NCI-H2029 (cell line): Measurements from ENCODE around the gene ASB2.

ENCODE experiments used
- DNase-seq: peaks from one replicate; lab custom pipeline; 2025; lab: John Stamatoyannopoulos, UW

ASB2 gene

DNA sequence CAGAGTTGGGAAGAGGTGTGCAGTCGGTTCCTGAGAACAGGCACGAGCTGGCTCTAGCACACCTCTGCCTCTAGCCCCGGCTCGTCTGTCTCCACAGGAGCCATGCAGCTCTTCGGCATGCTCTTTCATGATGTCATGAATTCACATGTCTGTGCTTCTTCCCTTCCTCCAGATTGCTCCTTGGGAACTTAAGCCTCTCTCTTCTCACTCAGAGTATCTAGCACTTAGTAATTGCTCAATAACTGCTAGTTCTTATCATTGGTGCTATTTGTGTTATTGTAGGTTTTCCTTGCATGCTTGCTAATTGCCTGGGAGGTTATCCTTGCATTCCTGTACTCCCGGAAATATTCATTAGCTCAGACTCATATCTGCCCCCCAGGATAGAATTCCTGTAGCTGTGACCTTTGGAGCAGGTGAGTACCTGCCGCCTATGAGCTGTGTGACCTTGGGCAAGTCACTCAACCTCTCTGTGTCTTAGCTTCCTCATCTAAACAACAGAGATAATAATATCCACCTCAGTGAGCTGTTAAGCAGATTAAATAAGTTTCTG, 29.8 kb downstream of the ASB2 start:
- DNase-seq = no peak

DNA sequence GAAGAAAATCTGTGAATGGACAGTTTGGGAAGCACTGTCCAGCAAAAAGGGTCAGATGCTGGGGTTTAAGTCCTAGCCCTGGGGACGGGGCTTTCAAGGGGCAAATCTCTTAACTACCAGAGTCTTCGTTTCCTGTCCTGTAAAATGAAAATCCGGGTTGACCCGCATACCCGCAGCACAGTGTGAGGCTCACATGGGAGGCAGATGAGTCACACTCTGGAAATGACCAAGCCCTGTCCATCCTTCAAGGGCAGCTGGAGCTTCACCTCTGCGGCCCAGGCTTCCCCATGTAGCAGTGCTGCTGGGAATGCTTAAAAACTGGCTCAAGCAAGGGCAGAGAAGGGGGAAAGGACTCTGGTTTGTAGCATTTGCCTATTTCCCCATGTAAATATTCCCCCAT, 30.3 kb downstream of the ASB2 start:
- DNase-seq = no peak

DNA sequence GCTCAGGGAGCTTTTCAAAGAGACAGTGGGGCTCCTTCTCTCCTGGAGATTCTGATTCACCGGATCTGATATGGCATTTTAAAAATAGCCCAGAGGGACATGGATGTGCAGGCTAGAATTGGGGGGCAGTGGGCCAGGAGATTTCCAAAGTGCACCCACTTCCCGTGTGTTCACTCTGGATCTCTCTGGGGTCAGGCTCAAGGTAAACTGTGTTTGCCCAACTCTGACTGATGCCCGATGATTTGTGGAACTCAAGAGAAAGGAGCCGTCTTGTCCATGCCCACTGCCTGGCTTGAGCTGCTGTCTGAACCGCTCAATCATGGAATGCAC, 31.3 kb downstream of the ASB2 start:
- no peak for DNase-seq

DNA sequence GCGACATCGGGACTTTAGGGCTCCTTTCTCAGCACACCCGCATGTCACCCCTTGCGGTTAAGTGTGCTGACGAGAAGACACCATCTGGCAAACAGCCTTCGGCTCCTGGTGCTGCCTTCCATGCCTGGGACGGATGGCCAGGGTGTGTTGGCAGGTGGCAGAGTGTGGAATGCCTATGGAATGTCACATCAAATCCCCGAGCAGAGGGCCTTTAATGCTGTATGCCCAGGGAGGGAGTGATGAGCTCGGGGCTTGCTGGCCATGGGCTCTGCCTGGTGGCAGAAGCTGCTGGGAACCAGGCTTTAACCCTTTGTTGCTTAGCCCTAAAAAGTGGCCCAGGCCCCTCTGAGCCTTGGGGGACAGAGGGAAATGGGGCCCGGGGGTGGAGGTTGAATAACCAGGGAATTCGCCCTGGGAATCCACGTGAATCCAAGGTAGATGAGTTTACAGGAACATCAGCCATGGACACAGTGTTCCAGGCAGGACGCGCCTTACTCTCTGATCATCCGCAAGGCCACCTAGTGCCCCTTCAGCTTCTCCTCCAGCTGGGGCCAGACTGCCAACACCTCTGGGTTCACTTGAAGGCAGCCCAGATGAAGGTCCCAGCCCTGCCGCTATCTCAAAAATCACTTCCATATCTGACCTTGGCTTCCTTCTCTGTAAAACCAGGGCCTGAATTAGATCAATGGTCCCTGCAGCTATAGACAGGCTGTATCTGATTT, 31.9 kb downstream of the ASB2 start:
- no peak for DNase-seq

DNA sequence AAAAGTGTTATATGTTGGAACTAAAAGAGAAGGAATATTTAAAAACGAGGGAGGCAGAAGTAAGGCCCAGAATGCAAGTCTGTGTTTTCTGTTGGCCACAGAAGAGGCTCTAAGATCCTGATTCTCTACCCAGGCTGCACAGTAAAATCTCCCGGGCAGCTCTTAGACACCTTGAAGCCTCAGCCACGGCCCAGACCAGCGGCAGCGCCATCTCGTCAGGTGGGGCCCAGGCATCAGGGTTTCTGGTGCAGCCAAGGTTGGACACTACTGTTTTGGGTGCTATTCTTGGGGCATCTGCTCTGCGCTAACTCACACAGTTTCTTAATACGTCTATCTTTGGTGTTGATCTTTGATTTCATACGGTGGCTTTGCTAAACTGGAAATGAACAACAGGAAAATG, 32.4 kb downstream of the ASB2 start:
- DNase-seq = no peak

DNA sequence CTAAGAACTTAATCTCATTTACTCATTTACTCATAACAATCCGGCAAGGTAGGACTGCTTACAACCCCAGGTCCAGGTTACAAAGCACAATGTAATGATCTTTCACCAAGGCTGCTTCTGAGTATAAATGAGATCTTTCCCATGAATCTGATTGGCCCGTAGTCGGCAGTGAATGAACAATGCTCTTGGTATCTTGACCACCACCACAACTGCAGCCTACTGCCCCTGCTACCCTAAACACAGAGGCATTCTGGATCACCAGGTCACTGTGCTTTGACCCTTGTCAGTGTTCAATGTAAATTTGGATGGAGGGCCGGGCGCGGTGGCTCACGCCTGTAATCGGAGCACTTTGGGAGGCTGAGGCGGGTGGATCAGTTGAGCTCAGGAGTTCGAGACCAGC, 33.3 kb downstream of the ASB2 start:
- no peak for DNase-seq

DNA sequence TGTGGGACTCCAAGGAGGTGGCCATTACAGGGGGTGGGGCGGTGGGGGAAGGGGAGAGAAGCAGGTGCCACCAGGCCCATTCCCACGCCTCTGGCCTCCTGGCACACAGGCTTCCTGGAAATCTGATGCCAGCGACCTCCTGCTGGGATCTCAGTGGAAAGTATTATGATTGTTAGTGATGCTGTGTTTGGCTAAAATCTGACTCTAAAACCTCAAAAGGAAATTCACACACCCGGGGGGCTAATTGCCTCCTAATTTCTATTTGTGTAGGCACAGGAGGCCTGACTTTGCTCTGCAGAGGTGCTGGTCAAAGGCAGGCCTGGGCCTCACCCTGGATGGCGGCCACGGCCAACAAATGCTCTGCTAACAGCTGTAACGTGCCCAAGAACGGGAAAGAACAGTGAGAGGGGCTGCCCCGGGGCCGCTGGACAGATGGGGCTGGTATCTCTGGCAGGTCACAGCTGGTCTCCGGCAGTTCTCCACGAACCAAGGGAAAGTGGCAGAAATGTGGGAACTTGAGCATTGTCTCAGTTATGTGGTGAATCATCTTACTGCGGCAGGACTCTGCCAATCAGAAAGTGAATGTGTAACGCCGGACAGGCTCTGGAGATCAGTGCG, 35.0 kb downstream of the ASB2 start:
- DNase-seq = peak; percentile 59

DNA sequence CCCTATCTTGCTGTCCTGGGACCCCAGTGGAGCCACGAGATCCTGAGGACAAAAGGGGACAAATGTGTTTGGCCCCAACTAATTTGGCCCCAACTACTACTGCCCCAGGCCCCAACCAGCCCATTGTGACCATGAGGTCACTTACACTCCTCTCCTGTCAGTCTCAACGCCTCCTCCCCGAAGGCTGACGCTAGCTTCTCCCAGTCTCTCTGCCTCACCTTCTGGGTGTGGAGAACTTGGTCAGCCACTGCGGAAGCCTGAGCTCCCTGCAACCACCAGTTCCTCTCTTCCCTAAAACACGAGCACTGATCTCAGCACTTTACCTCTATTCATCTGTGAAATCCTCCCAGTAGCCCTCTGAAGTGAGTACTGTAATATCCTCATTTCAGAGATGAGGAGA, 35.9 kb downstream of the ASB2 start:
- no peak for DNase-seq

DNA sequence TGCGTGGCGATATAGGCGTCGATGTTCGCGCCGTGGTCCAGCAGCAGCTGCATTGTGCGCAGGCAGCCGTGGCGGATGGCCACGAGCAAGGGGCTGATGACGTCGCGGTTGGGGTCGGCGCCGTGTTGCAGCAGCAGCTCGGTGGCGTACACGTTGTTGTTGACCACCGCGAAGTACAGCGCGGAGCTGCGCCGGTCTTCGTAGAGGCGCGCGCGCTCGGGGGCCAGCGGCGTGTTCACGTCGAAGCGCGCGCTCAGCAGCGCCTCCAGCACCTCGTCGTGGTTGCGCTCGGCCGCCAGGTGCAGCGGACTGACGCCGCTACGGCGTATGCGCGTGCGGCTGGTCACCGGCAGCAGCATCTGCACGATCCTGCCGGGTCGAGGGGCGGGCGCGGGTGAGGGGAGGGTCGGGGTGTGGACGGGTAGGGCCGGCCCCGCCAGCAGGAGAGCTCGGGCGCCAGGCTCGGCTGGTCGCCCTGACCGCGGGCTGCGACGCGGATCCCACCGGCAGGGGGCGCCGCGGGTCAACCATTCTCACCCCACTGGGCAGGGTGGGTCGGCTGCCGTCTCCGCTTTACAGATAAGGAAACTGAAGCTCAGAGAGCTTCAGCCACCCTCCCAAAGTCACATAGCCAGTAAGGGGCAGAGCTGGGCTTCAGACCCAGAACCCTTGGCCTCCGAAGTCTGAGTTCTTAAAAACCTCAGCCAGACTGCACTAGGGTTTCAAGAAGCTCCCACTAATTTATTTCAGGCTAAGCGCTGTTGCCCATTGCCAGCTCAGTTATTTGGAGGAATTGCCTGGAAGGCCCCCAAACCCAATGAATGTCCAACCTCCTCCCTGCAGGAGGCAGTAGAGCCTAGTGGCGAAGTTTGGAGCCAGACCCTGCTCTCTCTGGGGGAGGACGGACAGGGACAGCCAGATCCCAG, 36.8 kb downstream of the ASB2 start:
- DNase-seq = peak; percentile 19

DNA sequence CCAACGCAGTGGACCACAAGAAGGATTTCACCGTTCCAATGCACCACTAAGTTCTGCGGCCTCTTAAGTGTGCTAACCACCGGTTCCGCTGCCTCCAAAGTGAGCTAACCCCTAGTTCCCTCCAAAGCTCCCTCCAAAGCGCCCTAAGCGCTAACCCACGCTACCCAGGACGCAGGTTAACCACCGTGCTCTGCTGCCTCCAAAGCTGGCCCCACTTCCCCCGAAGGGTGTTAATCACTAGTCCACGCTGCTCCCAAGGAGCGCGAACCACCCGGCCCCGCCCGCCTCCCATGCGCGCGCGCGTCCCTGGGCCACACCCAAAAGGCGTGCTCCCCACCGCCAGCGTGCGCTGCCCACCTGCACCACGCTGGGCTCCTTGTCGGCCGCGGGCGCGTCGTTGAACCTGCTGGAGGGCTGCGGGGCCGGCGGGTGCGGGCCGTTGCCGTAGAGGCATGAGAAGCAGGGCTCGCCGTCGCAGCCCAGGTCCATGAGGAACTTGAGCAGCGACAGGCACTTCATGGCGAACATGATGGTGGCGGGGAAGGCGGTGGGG, 37.5 kb downstream of the ASB2 start:
- no peak for DNase-seq

DNA sequence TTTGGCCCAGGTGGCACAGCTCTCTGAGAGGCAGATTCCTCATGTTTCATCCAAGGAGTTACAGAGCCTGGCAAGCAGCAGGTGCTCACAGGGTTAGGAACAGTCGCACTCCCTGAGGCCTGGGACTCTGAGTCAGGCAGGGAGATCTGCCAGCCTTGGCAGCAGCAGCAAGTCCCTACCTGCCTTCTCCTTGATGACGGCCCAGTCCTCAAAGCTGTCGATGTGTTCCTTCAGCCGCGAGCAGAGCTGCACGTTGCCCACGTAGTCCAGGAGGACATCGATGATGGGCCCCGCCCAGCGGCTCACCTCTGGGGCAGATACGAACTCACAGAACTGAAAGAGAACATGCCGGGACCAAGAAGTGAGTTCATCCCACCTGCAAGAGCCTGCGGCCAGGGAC, 38.9 kb downstream of the ASB2 start:
- no peak for DNase-seq

DNA sequence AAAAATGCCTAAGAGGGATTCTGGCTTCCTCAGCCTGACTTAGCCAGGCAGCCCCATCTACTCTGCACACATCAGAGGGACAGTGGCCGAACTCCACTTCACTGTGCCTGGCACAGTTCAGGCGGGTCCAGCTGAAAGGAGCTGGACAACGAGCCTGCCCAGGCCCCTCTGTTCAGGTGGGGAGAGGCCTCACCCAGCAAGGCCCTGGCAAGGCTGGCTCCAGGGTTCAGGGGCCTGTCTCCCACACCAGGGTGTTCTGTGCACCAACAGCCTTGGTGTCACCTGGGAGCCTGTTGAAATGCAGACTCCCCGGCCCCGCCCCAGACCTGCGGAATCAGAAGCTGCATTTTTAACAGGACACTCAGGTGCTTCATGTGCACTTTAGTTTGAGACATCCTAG, 39.4 kb downstream of the ASB2 start:
- no peak for DNase-seq

DNA sequence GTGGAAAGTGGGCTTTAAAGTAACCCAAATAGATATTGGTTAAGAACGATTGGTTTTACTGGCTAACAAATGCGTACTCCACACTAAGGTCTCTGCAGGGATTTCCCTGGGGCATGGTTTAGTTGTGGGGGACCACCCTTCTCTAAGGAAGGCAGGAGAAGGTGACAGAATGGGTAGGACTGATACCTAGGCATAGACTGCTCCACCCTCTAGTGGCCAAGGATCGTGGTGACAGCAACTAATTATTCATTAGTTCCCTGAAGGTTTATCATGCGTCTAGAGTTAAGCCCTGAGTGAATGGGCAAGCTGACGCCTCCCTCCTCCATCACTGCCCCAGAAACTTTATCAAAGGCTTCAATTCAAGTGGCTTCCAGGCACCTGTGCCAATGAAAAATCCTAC, 40.1 kb downstream of the ASB2 start:
- DNase-seq = no peak

DNA sequence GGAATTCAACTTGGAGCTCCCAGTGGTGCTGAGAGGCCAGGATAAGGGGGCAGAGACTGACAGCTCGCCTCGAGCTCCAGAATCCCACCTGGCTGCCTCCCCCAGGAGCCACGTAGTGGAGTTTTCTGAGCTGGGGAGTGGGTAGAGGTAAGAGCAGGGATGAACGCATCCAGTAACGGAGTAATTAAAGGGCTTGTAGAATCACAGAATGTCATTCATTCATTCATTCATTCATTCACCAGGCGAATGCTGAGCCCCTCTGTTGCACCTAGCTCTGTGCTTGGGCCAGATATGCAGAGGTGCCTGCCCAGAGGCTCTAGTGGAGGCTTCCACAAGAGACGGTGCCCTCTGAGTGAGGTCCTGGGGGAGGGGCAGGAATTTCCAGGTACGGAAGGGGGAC, 41.2 kb downstream of the ASB2 start:
- no peak for DNase-seq

DNA sequence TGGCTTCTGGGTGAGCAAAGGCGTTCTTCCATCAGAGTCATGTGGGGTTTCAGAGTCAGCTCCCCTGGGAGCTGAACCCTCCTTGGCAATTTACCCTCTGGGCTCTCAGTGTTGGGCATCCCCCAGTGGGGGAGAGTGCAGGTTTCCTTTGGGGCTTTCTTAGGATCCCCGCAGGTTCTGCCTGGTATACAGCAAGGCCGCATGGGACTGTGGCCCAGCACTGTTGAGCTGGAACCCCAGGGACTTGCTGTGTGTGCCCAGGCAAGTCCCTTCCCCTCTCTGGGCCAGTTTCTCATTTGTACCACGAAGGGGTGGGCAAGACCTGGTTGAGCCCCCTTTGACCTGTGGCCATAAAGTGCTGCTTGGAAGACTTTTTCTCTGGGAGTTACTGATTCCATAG, 43.7 kb downstream of the ASB2 start:
- DNase-seq = no peak

DNA sequence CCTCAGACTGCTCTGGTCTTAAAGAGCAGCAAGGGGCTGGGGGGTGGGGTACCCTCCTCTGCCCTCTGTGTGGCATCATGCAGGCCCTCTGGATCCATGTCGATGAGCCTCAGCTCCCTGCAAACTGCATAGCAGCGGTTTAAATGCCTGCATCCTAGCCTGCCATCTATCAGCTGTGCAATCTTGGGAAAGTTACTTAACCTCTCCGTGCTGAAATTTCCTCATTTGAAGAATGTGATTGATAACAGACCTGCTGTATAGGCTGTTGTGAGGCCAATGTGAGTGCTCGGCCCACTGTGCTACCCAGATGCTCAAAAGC, 45.4 kb downstream of the ASB2 start:
- DNase-seq = no peak

DNA sequence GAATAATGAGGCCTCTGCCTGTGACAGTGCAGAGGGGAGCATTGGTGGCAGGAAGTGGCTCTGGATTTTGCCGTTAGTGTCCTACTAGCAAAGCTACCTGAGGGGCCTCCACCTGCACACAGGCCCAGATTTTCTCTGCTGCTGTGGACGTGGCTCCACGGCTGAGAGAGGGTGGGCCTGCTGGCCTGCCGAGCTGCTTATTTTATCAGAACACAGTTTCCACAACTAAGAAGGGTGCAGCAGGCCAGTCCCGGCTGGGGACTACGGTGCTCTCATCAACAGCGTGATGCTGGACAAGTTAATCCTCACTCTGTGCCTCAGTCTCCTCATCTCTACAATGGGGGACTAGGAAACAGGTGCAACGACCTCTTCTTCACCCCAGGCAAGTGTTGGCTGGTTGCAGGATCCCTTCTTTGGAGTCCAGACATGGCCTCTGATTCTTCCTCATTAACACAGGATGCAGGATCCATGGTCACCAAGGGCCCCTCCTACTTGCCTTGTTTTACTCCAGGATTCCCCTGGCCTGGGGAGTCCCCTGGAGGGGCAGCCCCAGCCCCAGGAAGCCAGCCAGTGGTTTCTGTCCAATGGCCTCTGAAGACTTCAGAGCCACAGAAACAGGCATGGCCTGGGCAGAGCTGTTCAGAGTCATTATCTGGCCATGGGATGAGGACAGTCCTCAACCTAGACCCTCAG, 45.9 kb downstream of the ASB2 start:
- DNase-seq = no peak

DNA sequence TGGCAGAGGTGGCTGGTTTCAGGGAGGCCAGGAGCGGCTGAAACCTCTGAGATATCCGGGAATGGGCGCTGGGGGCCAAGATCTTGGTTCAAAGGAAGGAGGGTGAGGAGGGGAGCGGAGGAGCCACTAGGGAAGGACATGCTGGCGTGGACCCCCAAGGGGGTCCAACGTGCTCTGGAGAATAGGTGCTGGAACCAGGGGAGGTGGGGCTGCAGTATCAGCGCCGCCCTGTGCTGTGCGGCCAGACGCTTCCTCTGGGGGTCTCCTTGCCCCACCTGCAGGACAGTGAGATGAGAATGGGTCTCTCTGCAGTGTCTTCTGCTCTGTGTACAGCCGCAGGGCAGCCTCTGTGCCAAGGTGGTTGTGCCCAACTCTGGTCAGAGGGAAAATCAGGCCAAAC, 46.7 kb downstream of the ASB2 start:
- no peak for DNase-seq

DNA sequence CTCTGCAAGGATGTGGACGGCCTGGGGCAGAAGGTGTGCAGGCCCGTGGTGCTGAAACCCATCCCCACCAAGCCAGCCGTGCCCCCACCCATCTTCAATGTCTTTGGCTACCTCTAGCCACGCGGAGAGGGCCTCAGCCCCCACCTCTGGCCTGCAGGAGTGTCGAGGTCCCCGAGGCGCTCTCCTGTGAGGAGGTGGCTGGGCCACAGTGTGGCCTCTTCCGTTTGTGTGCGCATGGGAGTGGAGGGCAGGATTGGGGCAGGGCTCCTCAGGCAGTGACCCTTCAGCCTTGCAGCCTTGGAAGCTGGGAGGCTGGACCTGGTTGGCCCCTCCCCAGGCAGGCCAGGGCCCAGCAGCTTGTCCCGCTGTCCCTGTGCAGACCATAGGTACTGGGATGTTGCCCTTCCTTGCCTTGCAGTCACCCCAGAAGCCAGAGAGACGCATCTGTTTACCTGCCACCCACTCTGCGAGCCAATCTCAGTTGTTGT, 47.3 kb downstream of the ASB2 start:
- DNase-seq = no peak

DNA sequence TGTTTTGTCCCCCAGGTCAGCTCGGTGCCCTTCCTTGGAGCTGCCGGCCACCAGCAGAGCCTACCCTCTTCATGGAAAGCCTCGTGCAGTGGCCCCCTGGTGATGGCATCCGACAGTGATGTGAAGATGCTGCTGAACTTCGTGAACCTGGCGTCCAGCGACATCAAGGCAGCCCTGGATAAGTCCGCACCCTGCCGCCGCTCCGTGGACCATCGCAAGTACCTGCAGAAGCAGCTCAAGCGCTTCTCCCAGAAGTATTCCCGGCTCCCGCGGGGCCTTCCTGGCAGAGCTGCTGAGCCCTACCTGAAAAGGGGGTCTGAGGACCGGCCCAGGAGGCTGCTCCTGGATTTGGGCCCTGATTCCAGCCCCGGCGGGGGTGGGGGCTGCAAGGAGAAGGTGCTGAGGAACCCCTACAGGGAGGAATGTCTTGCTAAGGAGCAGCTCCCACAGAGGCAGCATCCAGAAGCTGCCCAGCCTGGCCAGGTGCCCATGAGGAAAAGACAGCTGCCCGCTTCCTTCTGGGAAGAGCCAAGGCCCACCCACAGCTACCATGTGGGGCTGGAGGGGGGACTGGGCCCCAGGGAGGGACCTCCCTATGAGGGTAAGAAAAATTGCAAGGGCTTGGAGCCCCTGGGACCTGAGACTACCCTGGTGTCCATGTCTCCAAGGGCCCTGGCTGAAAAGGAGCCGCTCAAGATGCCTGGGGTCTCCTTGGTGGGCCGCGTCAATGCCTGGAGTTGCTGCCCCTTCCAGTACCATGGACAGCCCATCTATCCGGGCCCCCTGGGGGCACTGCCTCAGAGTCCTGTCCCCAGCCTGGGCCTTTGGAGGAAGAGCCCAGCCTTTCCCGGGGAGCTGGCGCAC, 48.0 kb downstream of the ASB2 start:
- DNase-seq = no peak

DNA sequence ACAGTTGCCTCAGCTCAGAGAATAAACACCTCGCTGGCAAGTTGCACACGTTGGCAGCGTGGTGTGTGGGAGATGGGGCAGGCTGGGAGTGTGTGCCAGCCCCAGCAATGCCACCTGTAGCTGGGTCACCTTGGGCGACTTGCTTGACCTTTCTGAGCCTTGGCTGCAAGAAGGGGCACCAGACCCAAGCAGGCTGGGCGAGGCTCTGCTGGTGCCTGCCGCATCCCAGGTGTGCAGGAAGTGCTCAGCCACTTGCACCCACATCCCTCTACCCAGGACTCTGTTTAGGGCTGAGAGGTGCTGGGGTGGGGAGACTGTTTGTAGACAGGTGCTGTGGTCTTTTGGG, 48.6 kb downstream of the ASB2 start:
- DNase-seq = no peak
